ENCODE measurements around the gene IFT74.
"Not testable (repeated sequence)": the region's sequence is repeated elsewhere in the genome, so short reads cannot be mapped to it uniquely, and the experiment has no call there.

Gene IFT74

GRCh38 chr9:27065288-27065687 lies 109.1 kb downstream of the IFT74 start:
- DNase-seq (ENCODE audit: low spot score) (no peak), FAIRE-seq (no peak)

GRCh38 chr9:27073841-27074728 lies 117.9 kb downstream of the IFT74 start:
- FAIRE-seq (no peak), DNase-seq (ENCODE audit: low spot score) (no peak)

DNA sequence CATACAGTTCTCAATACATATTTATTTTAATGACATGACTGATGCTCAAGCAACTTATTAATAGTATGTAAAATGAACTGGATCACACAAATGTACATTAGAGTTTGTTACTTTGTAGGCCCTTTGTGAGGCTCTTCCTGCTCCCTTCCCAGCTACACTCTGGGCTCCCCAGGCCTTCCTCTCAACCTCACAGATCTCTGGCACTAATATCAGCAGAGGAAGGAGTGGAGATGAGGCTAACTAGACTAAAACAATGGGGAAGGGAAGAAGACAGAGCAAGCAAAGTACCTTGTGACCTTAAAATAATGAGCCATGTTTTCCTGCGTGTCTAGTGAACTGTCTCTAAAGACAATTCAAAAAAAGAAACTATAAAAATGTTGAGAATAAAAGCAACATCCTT lies 122.5 kb downstream of the IFT74 start:
- FAIRE-seq (no peak), DNase-seq (ENCODE audit: low spot score) (no peak)

- DNase-seq (ENCODE audit: low spot score): no peak
- no peak for FAIRE-seq
These were observed 129.2 kb downstream of the IFT74 start for GRCh38 chr9:27085456-27085855.

- DNase-seq (ENCODE audit: low spot score) (no peak), FAIRE-seq (no peak)
These were observed 130.8 kb downstream of the IFT74 start for GRCh38 chr9:27086818-27087680.

GRCh38 chr9:27088981-27089380 lies 132.8 kb downstream of the IFT74 start:
- no peak for DNase-seq (ENCODE audit: low spot score)
- FAIRE-seq: no peak

- FAIRE-seq: no peak
- DNase-seq (ENCODE audit: low spot score): no peak
These were observed 133.5 kb downstream of the IFT74 start for GRCh38 chr9:27089706-27090105.

DNA sequence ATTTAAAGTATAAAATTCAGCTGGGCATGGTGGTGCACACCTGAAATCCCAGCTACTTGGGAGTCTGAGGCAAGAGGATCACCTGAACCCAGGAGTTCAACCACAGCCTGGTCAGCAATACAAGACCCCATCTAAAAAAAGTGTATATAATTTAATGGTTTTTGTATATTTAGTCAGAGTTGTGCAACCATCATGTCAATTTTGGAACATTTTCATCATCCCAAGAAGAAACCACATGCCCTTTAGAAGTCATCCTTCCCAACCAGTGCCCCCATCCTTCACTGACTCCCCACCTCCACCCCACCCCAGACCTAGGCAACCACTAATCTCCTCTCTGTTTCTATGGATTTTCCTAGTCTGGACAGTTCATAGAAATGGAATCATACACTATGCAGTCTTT lies 134.0 kb downstream of the IFT74 start:
- no peak for DNase-seq (ENCODE audit: low spot score)
- no peak for FAIRE-seq

DNA sequence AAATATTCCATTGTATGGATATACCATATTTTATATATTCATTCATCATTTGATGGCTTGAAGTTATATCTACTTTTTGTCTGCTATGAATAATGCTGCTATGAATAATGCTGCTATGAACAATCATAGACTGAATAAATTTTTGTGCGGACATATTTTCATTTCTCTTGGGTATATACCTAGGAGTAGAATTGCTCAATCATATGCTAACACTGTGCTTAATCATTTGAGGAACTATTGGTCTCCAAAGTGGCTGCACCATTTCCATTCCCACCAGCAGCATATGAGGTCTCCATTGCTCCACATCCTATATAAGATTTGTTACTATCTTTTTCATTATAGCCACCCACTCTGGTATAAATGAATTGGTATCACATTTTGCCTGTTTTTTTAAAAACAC lies 134.5 kb downstream of the IFT74 start:
- FAIRE-seq (no peak), DNase-seq (ENCODE audit: low spot score) (no peak)

GRCh38 chr9:27092496-27092895 lies 136.3 kb downstream of the IFT74 start:
- DNase-seq (ENCODE audit: low spot score); FAIRE-seq: not testable (repeated sequence)

- not testable (repeated sequence) for FAIRE-seq; DNase-seq (ENCODE audit: low spot score)
These were observed 137.3 kb downstream of the IFT74 start for GRCh38 chr9:27093384-27094067.

DNA sequence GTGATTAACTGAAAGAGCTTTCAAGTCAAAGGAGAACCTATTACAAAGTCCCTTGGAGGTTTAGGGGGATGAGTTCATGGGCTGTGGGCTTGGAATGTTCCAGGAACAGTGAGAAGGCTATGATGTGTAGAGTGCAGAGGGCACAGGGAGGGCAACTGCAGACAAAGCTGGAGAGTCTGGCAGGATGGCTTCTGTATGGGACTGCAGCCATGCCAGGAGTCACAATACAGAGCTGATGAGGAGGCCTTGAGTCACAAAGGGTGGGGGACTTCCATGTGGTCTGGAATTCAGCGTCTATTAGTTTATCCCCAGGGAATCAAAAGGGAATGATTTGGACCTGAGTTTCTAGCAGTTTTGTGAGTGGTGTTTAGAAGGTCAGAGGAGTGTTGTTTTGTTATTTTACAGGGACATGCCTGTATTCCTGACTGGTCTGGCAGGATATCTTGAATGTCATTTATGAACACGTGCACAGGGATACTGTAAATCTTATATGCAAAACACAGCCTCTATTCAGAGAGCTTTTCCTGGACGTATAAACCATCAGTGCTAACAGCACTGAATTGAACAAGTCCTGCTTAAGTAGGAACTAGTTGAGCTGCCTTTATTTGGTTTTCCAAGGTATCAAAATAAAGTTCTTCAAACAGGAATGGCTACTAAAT lies 138.6 kb downstream of the IFT74 start:
- DNase-seq (ENCODE audit: low spot score): peak; percentile 54
- FAIRE-seq: no peak

DNA sequence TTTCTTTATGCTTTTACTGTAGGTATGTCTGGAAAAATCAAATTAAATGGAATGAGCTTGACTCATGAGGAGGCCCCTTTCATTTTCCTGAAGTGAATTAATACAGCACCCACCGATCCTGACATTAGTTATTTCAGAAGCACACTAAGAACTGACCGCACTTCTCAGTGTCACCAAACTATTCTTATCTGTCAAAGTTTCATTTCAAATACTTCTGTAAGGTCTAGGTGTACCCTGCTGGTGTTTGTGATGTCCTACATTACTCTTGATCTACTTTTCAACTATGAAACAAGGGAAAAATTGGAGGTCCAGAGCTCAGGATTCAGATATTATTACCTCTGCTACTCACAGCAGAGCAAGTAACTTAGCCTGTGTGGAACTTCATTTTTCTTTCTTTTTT lies 151.0 kb downstream of the IFT74 start:
- FAIRE-seq: no peak
- no peak for DNase-seq (ENCODE audit: low spot score)

GRCh38 chr9:27108981-27109541 lies 152.8 kb downstream of the IFT74 start, which contains the start of gene TEK:
TEK (plus strand) TSS chr9:27109225; CDS start chr9:27109591, 366 bp downstream.
- FAIRE-seq: no peak

DNA sequence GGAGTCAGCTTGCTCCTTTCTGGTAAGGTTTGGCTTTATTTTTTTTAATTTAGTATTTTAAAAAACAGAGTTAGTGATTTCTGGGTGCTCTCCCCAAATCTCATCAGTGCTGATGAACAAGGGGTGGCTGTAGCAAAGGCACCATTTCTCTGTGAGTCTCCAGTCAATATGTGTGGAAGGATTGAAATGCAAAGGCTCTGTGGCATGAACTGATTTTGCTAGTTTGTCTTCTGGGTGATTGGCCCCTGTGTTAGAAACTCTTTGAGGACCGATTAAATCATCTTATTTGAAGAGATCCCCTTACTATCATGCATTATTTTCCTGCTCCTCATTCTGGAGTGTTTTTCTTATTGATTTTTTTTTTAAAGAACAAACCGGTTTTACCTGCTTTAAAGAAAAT lies 153.4 kb downstream of the IFT74 start:
- FAIRE-seq (no peak), DNase-seq (ENCODE audit: low spot score) (no peak)

More at GRCh38 chr9:27108981-27109541, 152.8 kb downstream of the IFT74 start, which contains the start of gene TEK:
- DNase-seq (ENCODE audit: low spot score): no peak

DNA sequence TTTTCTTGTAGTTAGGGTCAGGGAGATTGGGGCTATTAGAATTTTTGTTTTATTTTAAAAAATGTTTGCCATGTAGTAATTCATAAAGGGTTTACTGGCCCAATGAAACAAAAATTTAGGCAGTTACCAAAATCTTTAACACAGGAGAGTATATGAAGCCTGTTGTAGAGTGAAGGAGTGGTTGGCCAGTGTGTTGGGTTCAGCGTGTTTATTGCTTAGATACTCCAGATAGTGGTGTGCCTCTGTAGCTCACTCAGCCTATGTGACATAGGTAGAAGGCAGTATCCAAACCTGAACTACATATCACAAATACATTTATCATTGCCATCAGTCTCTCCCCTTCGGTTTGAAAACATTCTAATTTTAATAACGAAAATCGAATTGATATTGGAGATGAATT lies 154.0 kb downstream of the IFT74 start:
- FAIRE-seq (no peak), DNase-seq (ENCODE audit: low spot score) (no peak)

- DNase-seq (ENCODE audit: low spot score): no peak
- FAIRE-seq: no peak
These were observed 156.0 kb downstream of the IFT74 start for GRCh38 chr9:27112235-27112634.

Data from RCC 7860 (cell line).